ENCODE data around the gene IL17D.

Gene IL17D

GRCh38 chr13:20769834-20770233 lies 66.3 kb downstream of the IL17D start:
- no peak for TF ChIP-seq CTCF (IDR thresholded peaks at IDR 0.05; ENCODE audit: poor library complexity, severe bottlenecking)
- Histone ChIP-seq H3K27me3 (ENCODE audit: insufficient read depth, poor library complexity, severe bottlenecking) (no peaks in the 10 kb centered on the region), H3K36me3 (ENCODE audit: low read depth) (peaks cover 8% of the 10 kb centered on the region), H3K4me1 (ENCODE audit: insufficient read depth, poor library complexity, severe bottlenecking) (peaks cover 6% of the 10 kb centered on the region), H3K27ac (ENCODE audit: poor library complexity, severe bottlenecking) (no peak overlapping the region), H3K9me3 (ENCODE audit: severe bottlenecking) (peaks cover 2% of the 10 kb centered on the region), H3K4me3 (ENCODE audit: severe bottlenecking) (no peak overlapping the region)
- ATAC-seq (ENCODE audit: low read depth) (no peak), DNase-seq (ENCODE audit: low spot score) (no peak)
